ENCODE measurements around the gene CTSL.

CTSL gene

GRCh38 chr9:87746186-87746585 lies 20.3 kb downstream of the CTSL start:
- no peak for TF ChIP-seq POLR2A (IDR thresholded peaks at IDR 0.05; ENCODE audit: extremely low read depth, insufficient read length)
- TF ChIP-seq, protein P1, sequence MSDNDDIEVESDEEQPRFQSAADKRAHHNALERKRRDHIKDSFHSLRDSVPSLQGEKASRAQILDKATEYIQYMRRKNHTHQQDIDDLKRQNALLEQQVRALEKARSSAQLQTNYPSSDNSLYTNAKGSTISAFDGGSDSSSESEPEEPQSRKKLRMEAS (IDR thresholded peaks at IDR 0.05; ENCODE audit: low read depth, low read length): no peak
- TF ChIP-seq MYC (IDR thresholded peaks at IDR 0.05; ENCODE audit: low read depth, low read length): no peak
- TF ChIP-seq, protein P2, sequence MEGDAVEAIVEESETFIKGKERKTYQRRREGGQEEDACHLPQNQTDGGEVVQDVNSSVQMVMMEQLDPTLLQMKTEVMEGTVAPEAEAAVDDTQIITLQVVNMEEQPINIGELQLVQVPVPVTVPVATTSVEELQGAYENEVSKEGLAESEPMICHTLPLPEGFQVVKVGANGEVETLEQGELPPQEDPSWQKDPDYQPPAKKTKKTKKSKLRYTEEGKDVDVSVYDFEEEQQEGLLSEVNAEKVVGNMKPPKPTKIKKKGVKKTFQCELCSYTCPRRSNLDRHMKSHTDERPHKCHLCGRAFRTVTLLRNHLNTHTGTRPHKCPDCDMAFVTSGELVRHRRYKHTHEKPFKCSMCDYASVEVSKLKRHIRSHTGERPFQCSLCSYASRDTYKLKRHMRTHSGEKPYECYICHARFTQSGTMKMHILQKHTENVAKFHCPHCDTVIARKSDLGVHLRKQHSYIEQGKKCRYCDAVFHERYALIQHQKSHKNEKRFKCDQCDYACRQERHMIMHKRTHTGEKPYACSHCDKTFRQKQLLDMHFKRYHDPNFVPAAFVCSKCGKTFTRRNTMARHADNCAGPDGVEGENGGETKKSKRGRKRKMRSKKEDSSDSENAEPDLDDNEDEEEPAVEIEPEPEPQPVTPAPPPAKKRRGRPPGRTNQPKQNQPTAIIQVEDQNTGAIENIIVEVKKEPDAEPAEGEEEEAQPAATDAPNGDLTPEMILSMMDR (IDR thresholded peaks at IDR 0.05; ENCODE audit: low read depth, low read length): no peak
- no peak overlapping the region for H3K4me3 ChIP-seq (ENCODE audit: low read depth, low read length)
- no peak for DNase-seq (ENCODE audit: low read depth)

GRCh38 chr9:87748881-87749280 lies 23.0 kb downstream of the CTSL start:
- H3K4me3 ChIP-seq (ENCODE audit: low read depth, low read length): no peak overlapping the region
- TF ChIP-seq MYC (IDR thresholded peaks at IDR 0.05; ENCODE audit: low read depth, low read length) (no peak), POLR2A (IDR thresholded peaks at IDR 0.05; ENCODE audit: extremely low read depth, insufficient read length) (no peak)
- TF ChIP-seq, protein P2 (IDR thresholded peaks at IDR 0.05; ENCODE audit: low read depth, low read length): no peak
- TF ChIP-seq, protein P1 (IDR thresholded peaks at IDR 0.05; ENCODE audit: low read depth, low read length): no peak
- no peak for DNase-seq (ENCODE audit: low read depth)

DNA sequence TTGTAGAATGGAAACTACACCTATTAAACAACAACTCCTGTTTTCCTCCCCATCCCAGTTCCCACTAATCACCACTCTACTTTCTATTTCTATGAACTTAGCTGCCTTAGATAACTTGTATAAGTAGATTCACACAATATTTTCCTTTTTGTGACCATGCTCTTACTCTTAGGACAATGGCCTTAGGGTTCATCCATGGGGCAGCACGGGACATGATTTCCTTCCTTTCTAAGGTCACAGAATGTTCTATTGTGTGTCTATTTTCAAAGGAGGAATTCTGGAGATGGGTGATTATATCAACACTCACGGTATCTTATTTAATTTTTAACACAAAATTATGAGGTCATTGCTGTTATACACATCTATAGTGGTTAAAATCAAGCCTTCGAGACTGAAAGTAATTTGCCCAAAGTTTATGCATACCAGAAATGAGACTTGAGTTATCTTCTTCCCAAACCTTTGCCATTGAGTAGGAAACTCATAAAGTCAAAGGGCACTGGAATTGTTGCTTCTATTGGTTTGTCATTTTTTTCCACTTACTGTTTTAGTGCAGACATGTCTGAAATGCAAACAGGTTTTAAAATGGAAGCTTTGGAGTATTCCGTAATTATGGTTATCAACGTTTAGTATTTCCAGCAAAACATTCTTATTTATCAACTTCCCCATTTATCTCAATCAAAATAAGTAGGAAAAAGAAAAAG lies 23.6 kb downstream of the CTSL start:
- no peak for DNase-seq (ENCODE audit: low read depth)
- H3K4me3 ChIP-seq (ENCODE audit: low read depth, low read length): no peak overlapping the region
- no peak for TF ChIP-seq MYC (IDR thresholded peaks at IDR 0.05; ENCODE audit: low read depth, low read length)
- TF ChIP-seq, protein P2 (IDR thresholded peaks at IDR 0.05; ENCODE audit: low read depth, low read length): no peak
- TF ChIP-seq, protein P1 (IDR thresholded peaks at IDR 0.05; ENCODE audit: low read depth, low read length): no peak

- no peak for DNase-seq (ENCODE audit: low read depth)
- no peak overlapping the region for H3K4me3 ChIP-seq (ENCODE audit: low read depth, low read length)
- TF ChIP-seq, protein P1 (IDR thresholded peaks at IDR 0.05; ENCODE audit: low read depth, low read length): no peak
- TF ChIP-seq MYC (IDR thresholded peaks at IDR 0.05; ENCODE audit: low read depth, low read length): no peak
- TF ChIP-seq POLR2A (IDR thresholded peaks at IDR 0.05; ENCODE audit: extremely low read depth, insufficient read length): no peak
- TF ChIP-seq, protein P2 (IDR thresholded peaks at IDR 0.05; ENCODE audit: low read depth, low read length): no peak
Observed at GRCh38 chr9:87750726-87751125, 24.8 kb downstream of the CTSL start.

- DNase-seq (ENCODE audit: low read depth): no peak
- TF ChIP-seq, protein P1 (IDR thresholded peaks at IDR 0.05; ENCODE audit: low read depth, low read length): no peak
- TF ChIP-seq POLR2A (IDR thresholded peaks at IDR 0.05; ENCODE audit: extremely low read depth, insufficient read length) (no peak), MYC (IDR thresholded peaks at IDR 0.05; ENCODE audit: low read depth, low read length) (no peak)
- TF ChIP-seq, protein P2 (IDR thresholded peaks at IDR 0.05; ENCODE audit: low read depth, low read length): no peak
- no peak overlapping the region for H3K4me3 ChIP-seq (ENCODE audit: low read depth, low read length)
Observed at GRCh38 chr9:87751423-87751822, 25.5 kb downstream of the CTSL start.
